Measurements from ENCODE around the gene GPR162.

Gene GPR162

GRCh38 chr12:6821591-6822425 is at the start of gene GPR162:
Gene GPR162 (plus strand): TSS chr12:6821821. CDS start chr12:6823899, 2,078 bp downstream.
- Mint-ChIP-seq H3K36me3 (peaks cover 4% of the 10 kb centered on the region), H3K4me3 (peak within 1 kb of the TSS; percentile 56), H3K27ac (peak within 1 kb of the TSS; percentile 77), H3K9me3 (no peaks in the 10 kb centered on the region), H3K4me1 (peaks cover 33% of the 10 kb centered on the region)
- DNase-seq (ENCODE audit: low spot score in 2 of 2) (no peak), ATAC-seq (no peak)

GRCh38 chr12:6772331-6772695 is 49.3 kb upstream of the GPR162 start, which contains the start of gene LAG3:
Gene LAG3 (plus strand): TSS chr12:6772520. CDS start chr12:6772853, 333 bp downstream.
- peak in 1 of 2 donors; percentile 80 for DNase-seq (ENCODE audit: low spot score in 2 of 2)
- peak within 1 kb of the TSS; percentile 88 for H3K4me3 Mint-ChIP-seq

GRCh38 chr12:6772726-6773589 is 48.7 kb upstream of the GPR162 start:
- ATAC-seq (no peak), DNase-seq (ENCODE audit: low spot score in 2 of 2) (no peak)
- Mint-ChIP-seq H3K9me3 (no peaks in the 10 kb centered on the region), H3K4me3 (peak overlapping the region; percentile 88), H3K36me3 (peaks cover 98% of the 10 kb centered on the region), H3K4me1 (peaks cover 84% of the 10 kb centered on the region), H3K27ac (peak overlapping the region; percentile 94)

More at GRCh38 chr12:6772331-6772695, 49.3 kb upstream of the GPR162 start, which contains the start of gene LAG3:
- H3K4me1 Mint-ChIP-seq = peaks cover 84% of the 10 kb centered on the region
- H3K36me3 Mint-ChIP-seq = peaks cover 98% of the 10 kb centered on the region
- ATAC-seq = peak; percentile 47
- no peaks in the 10 kb centered on the region for H3K9me3 Mint-ChIP-seq
- peak within 1 kb of the TSS; percentile 94 for H3K27ac Mint-ChIP-seq

GRCh38 chr12:6773590-6774351 is 47.9 kb upstream of the GPR162 start:
- Mint-ChIP-seq H3K4me1 (peaks cover 84% of the 10 kb centered on the region), H3K27ac (peak overlapping the region; percentile 94), H3K9me3 (no peaks in the 10 kb centered on the region), H3K4me3 (peak overlapping the region; percentile 88), H3K36me3 (peaks cover 98% of the 10 kb centered on the region)
- ATAC-seq (peak; percentile 41), DNase-seq (ENCODE audit: low spot score in 2 of 2) (peak; percentile 57 to 87)

GRCh38 chr12:6774499-6775062 is 47.0 kb upstream of the GPR162 start:
- H3K9me3 Mint-ChIP-seq = no peaks in the 10 kb centered on the region
- peak overlapping the region; percentile 88 for H3K4me3 Mint-ChIP-seq
- ATAC-seq = peak; percentile 65
- H3K27ac Mint-ChIP-seq = peak overlapping the region; percentile 94
- DNase-seq (ENCODE audit: low spot score in 2 of 2) = peak in 1 of 2 donors; percentile 89
- H3K4me1 Mint-ChIP-seq = peaks cover 84% of the 10 kb centered on the region
- H3K36me3 Mint-ChIP-seq = peaks cover 98% of the 10 kb centered on the region

GRCh38 chr12:6775185-6776174 is 46.1 kb upstream of the GPR162 start:
- Mint-ChIP-seq H3K4me1 (peaks cover 84% of the 10 kb centered on the region), H3K36me3 (peaks cover 93% of the 10 kb centered on the region), H3K27ac (peak overlapping the region; percentile 94), H3K4me3 (peak overlapping the region; percentile 88), H3K9me3 (no peaks in the 10 kb centered on the region)
- ATAC-seq (no peak), DNase-seq (ENCODE audit: low spot score in 2 of 2) (peak in 1 of 2 donors; percentile 72)

- peak overlapping the region; percentile 88 for H3K4me3 Mint-ChIP-seq
- no peaks in the 10 kb centered on the region for H3K9me3 Mint-ChIP-seq
- peak overlapping the region; percentile 94 for H3K27ac Mint-ChIP-seq
- no peak for ATAC-seq
- H3K4me1 Mint-ChIP-seq = peaks cover 75% of the 10 kb centered on the region
- peaks cover 74% of the 10 kb centered on the region for H3K36me3 Mint-ChIP-seq
- DNase-seq (ENCODE audit: low spot score in 2 of 2) = no peak
Observed at GRCh38 chr12:6777386-6777785, 44.2 kb upstream of the GPR162 start.

GRCh38 chr12:6778217-6778573 is 43.4 kb upstream of the GPR162 start:
- H3K27ac Mint-ChIP-seq = peak overlapping the region; percentile 94
- no peak for DNase-seq (ENCODE audit: low spot score in 2 of 2)

GRCh38 chr12:6778574-6779550 is 42.8 kb upstream of the GPR162 start:
- peak; percentile 81 to 94 for DNase-seq (ENCODE audit: low spot score in 2 of 2)
- Mint-ChIP-seq H3K4me3 (peak overlapping the region; percentile 88), H3K4me1 (peaks cover 84% of the 10 kb centered on the region), H3K27ac (peak overlapping the region; percentile 94), H3K36me3 (peaks cover 61% of the 10 kb centered on the region), H3K9me3 (no peaks in the 10 kb centered on the region)
- ATAC-seq = peak; percentile 76

More at GRCh38 chr12:6778217-6778573, 43.4 kb upstream of the GPR162 start:
- peaks cover 66% of the 10 kb centered on the region for H3K36me3 Mint-ChIP-seq
- ATAC-seq = no peak
- peaks cover 78% of the 10 kb centered on the region for H3K4me1 Mint-ChIP-seq
- H3K4me3 Mint-ChIP-seq = peak overlapping the region; percentile 88
- no peaks in the 10 kb centered on the region for H3K9me3 Mint-ChIP-seq

- Mint-ChIP-seq H3K9me3 (no peaks in the 10 kb centered on the region), H3K4me1 (peaks cover 78% of the 10 kb centered on the region), H3K27ac (peak overlapping the region; percentile 94), H3K36me3 (peaks cover 51% of the 10 kb centered on the region), H3K4me3 (peak overlapping the region; percentile 88)
- DNase-seq (ENCODE audit: low spot score in 2 of 2) = no peak
- peak; percentile 27 for ATAC-seq
Observed at GRCh38 chr12:6779708-6780432, 41.8 kb upstream of the GPR162 start.

- Mint-ChIP-seq H3K36me3 (peaks cover 44% of the 10 kb centered on the region), H3K27ac (peak overlapping the region; percentile 94), H3K4me3 (peak overlapping the region; percentile 88), H3K9me3 (no peaks in the 10 kb centered on the region), H3K4me1 (peaks cover 71% of the 10 kb centered on the region)
- peak; percentile 73 for ATAC-seq
- DNase-seq (ENCODE audit: low spot score in 2 of 2) = no peak
Observed at GRCh38 chr12:6780573-6780972, 41.0 kb upstream of the GPR162 start.

GRCh38 chr12:6782119-6782518 is 39.5 kb upstream of the GPR162 start:
- Mint-ChIP-seq H3K4me1 (peaks cover 64% of the 10 kb centered on the region), H3K4me3 (peak overlapping the region; percentile 10), H3K9me3 (no peaks in the 10 kb centered on the region), H3K27ac (no peak overlapping the region), H3K36me3 (peaks cover 29% of the 10 kb centered on the region)
- DNase-seq (ENCODE audit: low spot score in 2 of 2) (no peak), ATAC-seq (no peak)

Measured in stimulated activated effector memory CD8-positive, alpha-beta T cell treated with anti-CD3 and anti-CD28 coated beads, Interleukin-12 subunit alpha, Interleukin-12 subunit beta, amount 100 ng/mL, for 72 hours (primary cell).